Stomach (tissue), 9 donors: ENCODE results near the gene C11orf98. TPM values are rescaled to one million over a fixed set of nuclear protein-coding genes. Genes with fewer than 3 reads are reported as not detected.
"Not testable (repeated sequence)": the region's sequence is repeated elsewhere in the genome, so short reads cannot be mapped to it uniquely, and the experiment has no call there.

Experiments used
- DNase-seq, 2 donors: peaks; one replicate each; pipeline versions ENCODE4 v3.0.0 to v3.0.0-alpha.2; 2013 to 2019
- H3K27ac ChIP-seq, 5 donors: fragments of 200-600 bp in 4 of 5; sonication (generic) in 4 of 5; one replicate each; pipeline ENCODE4 v1.5.1; 2013 to 2019; ENCODE audit warnings: mild to moderate bottlenecking in 1 of 5, moderate library complexity in 1 of 5
- H3K27me3 ChIP-seq, 3 donors: fragments of 200-600 bp; sonication (generic); one replicate each; pipeline ENCODE4 v1.5.1; 2017 to 2019; ENCODE audit warnings: mixed run types in 1 of 3
- H3K36me3 ChIP-seq, 4 donors: fragments of 200-600 bp; sonication (generic); 1 replicate in 3 of 4; 2 replicates in 1 of 4; pipeline ENCODE4 v1.5.1; 2016 to 2019
- H3K4me1 ChIP-seq, 4 donors: fragments of 200-600 bp; sonication (generic); one replicate each; pipeline ENCODE4 v1.5.1; 2016 to 2019
- H3K4me3 ChIP-seq, 4 donors: fragments of 200-600 bp; sonication (generic) in 3 of 4; one replicate each; pipeline ENCODE4 v1.5.1; 2016 to 2019; ENCODE audit warnings: mild to moderate bottlenecking in 1 of 4
- H3K9me3 ChIP-seq, 4 donors: fragments of 200-600 bp; sonication (generic); one replicate each; pipeline ENCODE4 v1.5.1; 2016 to 2019
- CTCF ChIP-seq, 7 experiments: fragments of 450-650 bp in 4 of 7; fragments of 200-600 bp in 3 of 7; sonication (generic) in 3 of 7; IDR thresholded peaks; one replicate each; pipeline ENCODE4 v1.5.1; 2016 to 2019; ENCODE audit warnings: antibody characterized with exemption in 7 of 7, control low read depth in 2 of 7, mild to moderate bottlenecking in 1 of 7
- EP300 ChIP-seq: sonication (generic); formaldehyde crosslinking; IDR thresholded peaks from one replicate; pipeline ENCODE4 v1.6.1; 2017; ENCODE audit warnings: antibody characterized with exemption
- POLR2A ChIP-seq, 4 donors: fragments of 450-650 bp; IDR thresholded peaks; one replicate each; pipeline ENCODE4 v1.6.1; 2016; ENCODE audit warnings: antibody characterized with exemption in 4 of 4, control low read depth in 2 of 4, mild to moderate bottlenecking in 1 of 4, moderate library complexity in 1 of 4
- POLR2AphosphoS5 ChIP-seq, 3 donors: sonication (generic); formaldehyde crosslinking; IDR thresholded peaks; one replicate each; pipeline ENCODE4 v1.6.1; 2016; ENCODE audit warnings: antibody characterized with exemption in 3 of 3
- WGBS, 5 donors: extraction: QIAGEN DNeasy Blood & Tissue Kit in 3 of 5; methylation state at CpG; one replicate each; pipeline versions ENCODE4 v1.1.5 to v1.1.7; 2013 to 2018; 5-methylcytosine and 5-hydroxymethylcytosine counted together
- intact Hi-C: fragments of 100-400 bp; cut with DNase I; formaldehyde crosslinking; loops from one replicate; pipeline ENCODE4 v1.15.1; 2023; ENCODE audit warnings: low total_unique reads
- polyA plus RNA-seq, 3 donors: library from polyadenylated mRNA; stranded (reverse); fragments of 200-250 nt; gene quantifications; one replicate each; pipeline ENCODE4 v1.2.3, GENCODE V29; 2013
- total RNA-seq, 5 donors: library from RNA; depleted of rRNA; stranded (reverse); fragments of >200 nt; gene quantifications; one replicate each; pipeline versions ENCODE4 v1.1.0 to v1.2.3, GENCODE V29; 2014 to 2016
- donor health status: healthy with polysubstance abuse.
- donor health status: Bipolar disorder and iron deficiency.
- donor health status: healthy.

C11orf98 gene
- total and polyA plus RNA-seq, 8 donors: 5.8 to 179 (median 45.0) TPM

DNA sequence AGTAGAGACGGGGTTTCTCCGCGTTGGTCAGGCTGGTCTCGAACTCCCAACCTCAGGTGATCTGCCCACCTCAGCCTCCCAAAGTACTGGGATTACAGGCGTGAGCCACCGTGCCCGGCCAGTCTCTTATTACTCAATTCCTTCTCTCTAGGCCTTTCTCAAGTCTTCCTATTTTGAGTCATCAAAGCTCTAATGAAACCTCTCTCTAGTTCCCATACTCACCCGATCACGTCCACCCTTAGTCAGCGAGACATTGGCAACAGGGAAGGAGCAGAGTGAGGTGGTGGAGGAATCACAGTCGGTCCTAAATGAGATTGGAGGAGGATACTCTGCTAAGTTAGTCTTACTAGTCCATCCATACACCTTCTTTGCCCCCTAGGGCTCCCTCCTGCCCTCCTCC lies 37.2 kb upstream of the C11orf98 start:
- peaks cover 20 to 26% (median 23%) of the 10 kb centered on the region in 4 donors for H3K4me1 ChIP-seq
- no peaks in the 10 kb centered on the region for H3K27me3 ChIP-seq
- no peak for DNase-seq
- WGBS, 5 donors: 82 to 92% (median 90%) methylated on average over 9 to 11 of the region's 11 CpGs
- peaks cover 0 to 27% (median 21%) of the 10 kb centered on the region in 4 donors for H3K36me3 ChIP-seq
- H3K27ac ChIP-seq: no peak overlapping the region
- no peak overlapping the region for H3K4me3 ChIP-seq
- TF ChIP-seq POLR2AphosphoS5 (IDR thresholded peaks at IDR 0.05) (no peak), CTCF (IDR thresholded peaks at IDR 0.05) (no peak), EP300 (no peak), POLR2A (IDR thresholded peaks at IDR 0.05) (no peak)
- intact Hi-C loops: no loop called here
- H3K9me3 ChIP-seq: no peaks in the 10 kb centered on the region

DNA sequence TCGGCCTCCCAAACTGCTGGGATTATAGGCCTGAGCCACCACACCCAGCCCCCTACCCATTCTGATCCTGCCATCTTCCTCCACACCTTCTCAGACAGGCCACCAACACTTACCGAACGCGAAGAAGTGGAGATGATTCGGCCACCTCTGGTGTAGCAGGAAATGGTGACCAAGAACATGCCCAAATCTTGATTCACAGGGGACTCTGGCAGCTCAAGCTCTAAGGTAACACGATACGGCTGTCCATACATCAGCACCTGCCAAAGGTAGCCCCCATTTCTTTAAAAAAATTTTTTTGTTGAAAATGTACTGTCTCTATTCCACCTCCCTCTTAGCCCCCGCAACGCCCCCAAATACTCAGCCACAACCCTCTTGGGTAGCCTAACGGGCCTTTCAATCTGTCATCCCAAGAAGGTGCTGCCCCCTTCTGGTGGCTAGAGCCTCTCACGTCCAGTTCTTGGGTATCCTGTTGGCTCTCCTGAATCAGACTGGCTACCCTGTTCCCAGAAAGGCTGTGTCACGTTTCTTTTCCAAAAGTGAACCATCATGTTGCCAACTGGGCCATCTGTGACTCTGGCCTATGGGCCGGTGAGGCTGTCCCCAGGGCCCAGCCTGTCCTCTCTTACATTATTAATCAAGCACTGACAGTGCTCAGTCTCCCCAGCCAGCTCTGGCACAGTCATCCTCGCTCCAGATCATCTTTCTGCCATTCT lies 29.6 kb upstream of the C11orf98 start:
- Histone ChIP-seq H3K9me3 (no peaks in the 10 kb centered on the region), H3K27me3 (no peaks in the 10 kb centered on the region), H3K4me1 (peaks cover 0 to 9% (median 4%) of the 10 kb centered on the region in 4 donors), H3K36me3 (peaks cover 31 to 50% (median 49%) of the 10 kb centered on the region in 4 donors), H3K27ac (no peak overlapping the region), H3K4me3 (no peak overlapping the region)
- intact Hi-C loops: loop anchor here (10.0 kb wide), 1 partner anchor 300 kb away; no protein-coding TSS in a partner anchor
- peak; percentile 85 to 92 for DNase-seq
- TF ChIP-seq CTCF (IDR thresholded peaks at IDR 0.05) (peak in 5 of 7 experiments; percentile 51 to 79 (median 71)), EP300 (no peak), POLR2A (IDR thresholded peaks at IDR 0.05) (no peak), POLR2AphosphoS5 (IDR thresholded peaks at IDR 0.05) (peak in 1 of 3 donors; percentile 66)
- WGBS, 5 donors: 44 to 55% (median 50%) methylated on average over 14 of the region's 14 CpGs

DNA sequence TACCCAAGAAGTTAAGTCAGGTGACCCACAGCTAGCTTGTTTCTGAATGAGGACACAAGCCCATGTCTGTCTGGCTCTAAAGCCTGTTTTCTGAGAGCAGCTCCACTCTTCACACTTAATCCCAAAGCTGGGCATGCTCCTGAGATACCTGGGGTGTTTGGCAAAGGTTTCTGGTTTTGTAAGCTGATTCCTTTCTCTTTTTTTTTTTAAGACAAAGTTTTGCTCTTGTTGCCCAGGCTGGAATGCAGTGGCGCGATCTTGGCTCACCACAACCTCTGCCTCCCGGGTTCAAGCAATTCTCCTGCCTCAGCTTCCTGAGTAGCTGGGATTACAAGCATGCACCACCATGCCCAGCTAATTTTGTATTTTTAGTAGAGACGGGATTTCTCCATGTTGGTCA lies 28.6 kb upstream of the C11orf98 start:
- H3K27ac ChIP-seq, H3K27me3 ChIP-seq, DNase-seq, H3K9me3 ChIP-seq, H3K4me3 ChIP-seq: not testable (repeated sequence)
- Histone ChIP-seq H3K4me1 (peaks cover 0 to 10% (median 4%) of the 10 kb centered on the region in 4 donors), H3K36me3 (peaks cover 31 to 50% (median 49%) of the 10 kb centered on the region in 4 donors)
- 75 to 89% (median 83%) methylated on average over 4 of the region's 4 CpGs for WGBS, 5 donors
- intact Hi-C loops: loop anchor here (10.0 kb wide), 1 partner anchor 299 kb away; no protein-coding TSS in a partner anchor

DNA sequence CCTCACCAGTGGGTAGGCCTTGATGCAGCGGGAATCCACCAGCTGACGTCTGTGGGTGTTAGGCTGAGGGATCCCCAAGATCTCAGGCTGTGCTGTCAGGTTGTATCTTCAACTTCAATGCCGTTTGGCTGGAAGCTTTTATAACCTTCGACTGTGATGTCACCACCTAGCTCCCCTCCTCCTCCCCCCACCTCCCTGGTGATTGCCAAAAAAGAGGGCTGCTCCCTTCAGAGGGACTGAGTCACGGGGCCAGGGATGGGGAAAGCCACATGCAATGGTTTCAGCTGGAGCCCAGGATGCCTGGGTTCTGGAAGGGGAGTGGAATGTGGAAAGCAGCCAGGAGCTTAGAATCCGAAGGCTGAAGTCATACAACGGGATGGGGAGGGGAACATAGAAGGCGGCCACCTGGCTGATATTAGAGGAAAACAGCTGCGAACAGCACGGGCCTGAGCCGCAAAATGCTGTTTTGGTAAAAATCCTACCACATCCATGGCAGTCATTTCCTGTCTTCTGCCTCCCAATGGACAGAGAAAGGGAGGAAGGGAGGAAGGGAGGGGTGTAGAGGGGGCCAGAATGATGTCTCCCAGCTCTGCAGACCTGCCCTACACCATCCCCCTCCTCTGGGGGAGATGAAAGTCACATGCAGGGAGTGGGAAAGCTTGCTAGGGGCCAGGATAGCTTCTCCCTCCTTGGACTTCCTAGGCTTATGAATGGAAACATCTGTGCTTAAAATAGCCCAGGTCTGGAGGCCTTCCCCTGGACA lies 24.6 kb upstream of the C11orf98 start, which contains the start of gene LRRN4CL:
TSS of gene LRRN4CL (minus strand) at position 110 of the 763 bp plus-strand sequence. CDS start 1,022 bp downstream, outside the sequence.
- DNase-seq: peak; percentile 36 to 83
- no peaks in the 10 kb centered on the region for H3K9me3 ChIP-seq
- peak within 1 kb of the TSS; percentile 36 to 46 (median 39) for H3K4me3 ChIP-seq
- peaks cover 0 to 15% (median 10%) of the 10 kb centered on the region in 3 donors for H3K27me3 ChIP-seq
- H3K36me3 ChIP-seq: peaks cover 31 to 44% (median 40%) of the 10 kb centered on the region in 4 donors
- H3K27ac ChIP-seq: peak within 1 kb of the TSS; percentile 13 to 78 (median 69)
- WGBS, 5 donors: 52 to 61% (median 58%) methylated on average over 11 of the region's 11 CpGs
- H3K4me1 ChIP-seq: peaks cover 8 to 17% (median 12%) of the 10 kb centered on the region in 4 donors
- intact Hi-C loops: loop anchor here (10.0 kb wide), 1 partner anchor 295 kb away; no protein-coding TSS in a partner anchor
- TF ChIP-seq POLR2A (IDR thresholded peaks at IDR 0.05) (no peak), POLR2AphosphoS5 (IDR thresholded peaks at IDR 0.05) (peak; percentile 13 to 56 (median 36)), EP300 (no peak)

- no peak for DNase-seq
- Histone ChIP-seq H3K4me1 (peaks cover 8 to 13% (median 10%) of the 10 kb centered on the region in 4 donors), H3K9me3 (no peaks in the 10 kb centered on the region), H3K4me3 (peak overlapping the region; percentile 36 to 46 (median 39)), H3K27ac (peak overlapping the region in 4 of 5 donors; percentile 57 to 78 (median 70)), H3K36me3 (peaks cover 31 to 39% (median 37%) of the 10 kb centered on the region in 4 donors), H3K27me3 (peaks cover 0 to 15% (median 10%) of the 10 kb centered on the region in 3 donors)
- WGBS, 5 donors: 23 to 36% (median 30%) methylated on average over 1 of the region's 1 CpG
- intact Hi-C loops: no loop called here
- TF ChIP-seq EP300: no peak
- TF ChIP-seq CTCF (IDR thresholded peaks at IDR 0.05): no peak
- TF ChIP-seq POLR2AphosphoS5 (IDR thresholded peaks at IDR 0.05): no peak
Observed at GRCh38 chr11:62688491-62688890, 23.5 kb upstream of the C11orf98 start.
